GM19025 (cell line): ENCODE data around the gene ZNF784.
"Not testable (repeated sequence)": the region's sequence is repeated elsewhere in the genome, so short reads cannot be mapped to it uniquely, and the experiment has no call there.

ENCODE experiments used
- ATAC-seq: cut with Tn5 transposase; IDR thresholded peaks from one replicate; pipeline ENCODE4 v1.9.1; 2021; ENCODE audit warnings: mild to moderate bottlenecking, low read depth, moderate library complexity; ENCODE audit not compliant: unreplicated experiment

Gene ZNF784

GRCh38 chr19:55590109-55590508 lies 34.3 kb downstream of the ZNF784 start:
- no peak for ATAC-seq

GRCh38 chr19:55588738-55589137 lies 35.6 kb downstream of the ZNF784 start:
- no peak for ATAC-seq

GRCh38 chr19:55586976-55587668 lies 37.2 kb downstream of the ZNF784 start:
- ATAC-seq: peak; percentile 82

GRCh38 chr19:55585658-55586339 lies 38.6 kb downstream of the ZNF784 start:
- ATAC-seq: no peak

- no peak for ATAC-seq
Measured at GRCh38 chr19:55584871-55585270, 39.5 kb downstream of the ZNF784 start.

- ATAC-seq: not testable (repeated sequence)
Measured at GRCh38 chr19:55583897-55584296, 40.5 kb downstream of the ZNF784 start.

GRCh38 chr19:55582284-55582683 lies 42.1 kb downstream of the ZNF784 start:
- ATAC-seq: not testable (repeated sequence)

- ATAC-seq: no peak
Measured at GRCh38 chr19:55581823-55582223, 42.5 kb downstream of the ZNF784 start.

- ATAC-seq: no peak
Measured at GRCh38 chr19:55581145-55581822, 43.1 kb downstream of the ZNF784 start.

GRCh38 chr19:55580628-55581144 lies 43.7 kb downstream of the ZNF784 start, which contains the start of gene ZNF579:
Gene ZNF579 (minus strand): TSS chr19:55580848. CDS start chr19:55579639, 1,209 bp downstream.
- no peak for ATAC-seq

- no peak for ATAC-seq
Measured at GRCh38 chr19:55579766-55580621, 44.4 kb downstream of the ZNF784 start.

- ATAC-seq: no peak
Measured at GRCh38 chr19:55578761-55579747, 45.3 kb downstream of the ZNF784 start.

- ATAC-seq: no peak
Measured at GRCh38 chr19:55578031-55578760, 46.2 kb downstream of the ZNF784 start.

- no peak for ATAC-seq
Measured at GRCh38 chr19:55576746-55577145, 47.6 kb downstream of the ZNF784 start.

GRCh38 chr19:55573929-55574328 lies 50.4 kb downstream of the ZNF784 start:
- ATAC-seq: not testable (repeated sequence)
